ENCODE measurements around the gene SYNGR2. TPM values are rescaled to one million over a fixed set of nuclear protein-coding genes. Genes with fewer than 3 reads are reported as not detected.

Gene SYNGR2
- total and polyA plus RNA-seq, 9 of the 15 experiments (the other 6 are each of a cell fraction or from before 2014, with no cell fraction given), result 1.4 to 173 (median 87.8) TPM

- peak; percentile 24; the same call in 1 of the 2 replicates for TF ChIP-seq ESRRA (IDR thresholded peaks at IDR 0.05; ENCODE audit: borderline replicate concordance, low read depth)
- no peak for TF ChIP-seq CHD4 (IDR thresholded peaks at IDR 0.05; ENCODE audit: insufficient read depth, insufficient replicate concordance, low read depth, low read length, poor library complexity, severe bottlenecking)
- TF ChIP-seq ZNF639 (CRISPR knock-in tag; conservative IDR thresholded peaks at IDR 0.05 in 1 of 2, IDR thresholded peaks at IDR 0.05 in 1 of 2), result no peak
- TF ChIP-seq NCOA6 (IDR thresholded peaks at IDR 0.05), result no peak
- TF ChIP-seq CTBP1 (IDR thresholded peaks at IDR 0.05; ENCODE audit: borderline replicate concordance), result peak; percentile 44; the same call in 1 of the 2 replicates
- TF ChIP-seq ZNF507 (tag; conservative IDR thresholded peaks at IDR 0.05), result no peak
- TF ChIP-seq ZNF76 (CRISPR knock-in tag; IDR thresholded peaks at IDR 0.05; ENCODE audit: borderline replicate concordance), result 0 out of 2 replicates have a peak, but pooled peaks have one; percentile 34
- TF ChIP-seq FOXK2 (conservative IDR thresholded peaks at IDR 0.05 in 1 of 2, IDR thresholded peaks at IDR 0.05 in 1 of 2; ENCODE audit: low read depth in 2 of 2), result peak in 1 of 2 experiments; percentile 70; a peak in 2 of 4 replicates
- peak; percentile 77; the same call in 1 of the 2 replicates for TF ChIP-seq HNRNPL (IDR thresholded peaks at IDR 0.05; ENCODE audit: low read depth, low read length)
- TF ChIP-seq OTX1 (CRISPR knock-in tag; IDR thresholded peaks at IDR 0.05), result peak; percentile 25; the same call in 1 of the 2 replicates
- no peak for TF ChIP-seq ZNF655 (CRISPR knock-in tag; IDR thresholded peaks at IDR 0.05)
- peak; percentile 80 for TF ChIP-seq POLR2A (conservative IDR thresholded peaks at IDR 0.05)
- TF ChIP-seq FIP1L1 (IDR thresholded peaks at IDR 0.05; ENCODE audit: low read depth, low read length, poor library complexity, severe bottlenecking), result peak; percentile 28
- peak in 1 of 2 experiments; percentile 63; a peak in 1 of 4 replicates for TF ChIP-seq TEAD1 (CRISPR knock-in tag; IDR thresholded peaks at IDR 0.05)
- no peak for TF ChIP-seq ZKSCAN1 (IDR thresholded peaks at IDR 0.05; ENCODE audit: low read depth, low read length)
- no peak for TF ChIP-seq SNIP1 (IDR thresholded peaks at IDR 0.05; ENCODE audit: low read depth)
- TF ChIP-seq ZNF609 (CRISPR knock-in tag; IDR thresholded peaks at IDR 0.05; ENCODE audit: borderline replicate concordance), result no peak
- no peak for TF ChIP-seq BACH1 (tag; IDR thresholded peaks at IDR 0.05)
- TF ChIP-seq TCF7 (IDR thresholded peaks at IDR 0.05; ENCODE audit: borderline replicate concordance), result no peak
- TF ChIP-seq HEY1 (CRISPR knock-in tag; IDR thresholded peaks at IDR 0.05; ENCODE audit: borderline replicate concordance), result no peak
Measured at GRCh38 chr17:78140169-78141051, 28.0 kb upstream of the SYNGR2 start (continued).

Data from K562 (cell line).